Activated T-cell treated with anti-CD3 and anti-CD28 coated beads, Interleukin-2, amount 50 U/mL, for 4 hours (primary cell): Measurements from ENCODE around the gene TSPAN14. TPM values are rescaled to one million over a fixed set of nuclear protein-coding genes. Genes with fewer than 3 reads are reported as not detected.
"Not testable (repeated sequence)": the region's sequence is repeated elsewhere in the genome, so short reads cannot be mapped to it uniquely, and the experiment has no call there.

Experiments
- ATAC-seq, 2 donors: fragments of 200-7000 bp; cut with Tn5 transposase; one replicate each; pipeline ENCODE4 v1.10.0; 2021
- DNase-seq: peaks from one replicate; pipeline ENCODE4 v3.0.0-alpha.2; 2020
- H3K27me3 Mint-ChIP-seq: one replicate; pipeline ENCODE4 v1.8.0; 2021; ENCODE audit warnings: low read depth, mixed read lengths
- H3K36me3 Mint-ChIP-seq: one replicate; pipeline ENCODE4 v1.8.0; 2022; ENCODE audit warnings: mixed read lengths; ENCODE audit not compliant: insufficient read depth
- H3K4me1 Mint-ChIP-seq: one replicate; pipeline ENCODE4 v1.8.0; 2021; ENCODE audit warnings: low read depth, mixed read lengths
- H3K4me3 Mint-ChIP-seq: one replicate; pipeline ENCODE4 v1.8.0; 2021; ENCODE audit warnings: mild to moderate bottlenecking, moderate library complexity, mixed read lengths
- H3K9me3 Mint-ChIP-seq: one replicate; pipeline ENCODE4 v1.8.0; 2021; ENCODE audit warnings: mixed read lengths
- total RNA-seq, 3 donors: library from RNA; stranded (reverse); gene quantifications; one replicate each; pipeline ENCODE4 v1.2.1, GENCODE V29; 2021

TSPAN14 gene
- total RNA-seq, 3 donors from 2014 or later, result 31.8 to 36.2 (median 35.0) TPM

DNA sequence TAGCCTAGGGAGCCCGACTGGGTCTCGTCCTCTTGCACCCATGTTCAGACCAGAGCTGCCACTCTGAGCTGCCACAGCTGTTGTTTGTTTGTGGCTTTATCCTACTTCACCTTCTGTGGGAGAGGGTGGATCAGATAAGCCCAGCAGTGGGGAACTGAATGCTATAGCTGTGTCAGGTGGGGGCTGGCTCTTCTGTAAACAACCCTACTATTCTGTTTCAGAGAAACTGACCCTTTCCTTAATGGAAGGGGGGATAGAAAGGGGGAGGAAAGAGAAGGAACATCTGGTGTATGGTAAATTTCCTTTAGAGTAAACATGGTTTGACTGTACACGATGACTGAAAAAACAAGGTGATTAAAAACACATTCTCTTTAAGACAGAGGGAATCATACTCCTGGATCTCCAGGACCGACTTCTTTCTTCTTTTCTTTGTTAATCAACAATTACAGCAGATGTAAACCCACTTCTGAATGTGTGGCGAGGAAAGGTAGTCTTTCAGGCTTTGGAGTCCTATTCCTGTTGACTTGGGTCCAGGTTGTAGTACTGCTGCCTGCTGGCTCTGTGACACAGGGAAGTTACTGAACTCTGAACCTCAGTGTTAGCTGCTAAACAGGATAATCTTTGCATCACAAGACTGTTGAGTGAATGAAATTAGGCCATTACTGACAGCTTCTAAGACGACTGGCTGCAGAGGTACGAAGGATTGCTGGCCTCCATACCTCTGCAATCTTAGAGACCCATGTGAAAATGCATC is 39.8 kb upstream of the TSPAN14 start:
- DNase-seq (no peak), ATAC-seq (no peak)
- Mint-ChIP-seq H3K4me3 (no peak overlapping the region), H3K36me3 (no peaks in the 10 kb centered on the region), H3K4me1 (peaks cover 4% of the 10 kb centered on the region), H3K9me3 (no peaks in the 10 kb centered on the region), H3K27me3 (no peaks in the 10 kb centered on the region)

DNA sequence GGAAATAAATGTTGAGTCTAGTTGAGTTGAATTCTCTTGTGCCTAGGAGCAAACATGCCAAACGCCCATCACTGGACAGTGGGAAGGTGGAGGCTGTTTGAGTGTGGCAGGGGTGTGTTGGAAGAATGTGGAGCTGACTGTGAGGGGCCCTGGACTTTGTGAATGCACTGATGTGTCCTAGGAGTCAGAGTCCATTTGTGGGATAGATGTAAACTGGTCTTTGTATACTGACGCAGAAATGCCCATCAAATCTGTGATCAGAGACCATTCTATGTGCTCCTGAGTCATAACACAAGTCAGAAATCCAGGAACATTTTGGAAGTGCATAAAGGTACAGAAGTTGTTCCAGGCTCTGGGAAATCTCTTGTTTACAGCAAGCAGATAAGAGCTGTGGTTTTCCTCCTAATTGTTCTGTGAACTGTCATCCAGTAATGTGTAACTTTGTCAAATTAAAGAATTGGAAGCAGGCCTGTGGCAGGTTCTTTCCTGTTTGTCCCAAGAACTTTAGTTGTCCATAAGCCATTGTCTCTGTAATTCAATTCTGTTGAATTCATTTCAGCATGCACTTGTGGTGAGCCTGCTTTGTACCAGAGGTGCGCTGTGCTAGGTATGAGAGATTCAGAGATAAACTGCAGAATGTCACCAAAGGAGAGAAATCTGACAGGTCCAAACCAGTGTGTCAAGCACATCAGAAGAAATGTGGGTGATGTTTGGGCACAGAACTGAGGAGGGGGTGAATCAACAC is 38.2 kb upstream of the TSPAN14 start:
- peaks cover 4% of the 10 kb centered on the region for H3K4me1 Mint-ChIP-seq
- H3K9me3 Mint-ChIP-seq, result no peaks in the 10 kb centered on the region
- no peak overlapping the region for H3K4me3 Mint-ChIP-seq
- no peaks in the 10 kb centered on the region for H3K27me3 Mint-ChIP-seq
- DNase-seq (no peak), ATAC-seq (no peak)
- H3K36me3 Mint-ChIP-seq, result no peaks in the 10 kb centered on the region

DNA sequence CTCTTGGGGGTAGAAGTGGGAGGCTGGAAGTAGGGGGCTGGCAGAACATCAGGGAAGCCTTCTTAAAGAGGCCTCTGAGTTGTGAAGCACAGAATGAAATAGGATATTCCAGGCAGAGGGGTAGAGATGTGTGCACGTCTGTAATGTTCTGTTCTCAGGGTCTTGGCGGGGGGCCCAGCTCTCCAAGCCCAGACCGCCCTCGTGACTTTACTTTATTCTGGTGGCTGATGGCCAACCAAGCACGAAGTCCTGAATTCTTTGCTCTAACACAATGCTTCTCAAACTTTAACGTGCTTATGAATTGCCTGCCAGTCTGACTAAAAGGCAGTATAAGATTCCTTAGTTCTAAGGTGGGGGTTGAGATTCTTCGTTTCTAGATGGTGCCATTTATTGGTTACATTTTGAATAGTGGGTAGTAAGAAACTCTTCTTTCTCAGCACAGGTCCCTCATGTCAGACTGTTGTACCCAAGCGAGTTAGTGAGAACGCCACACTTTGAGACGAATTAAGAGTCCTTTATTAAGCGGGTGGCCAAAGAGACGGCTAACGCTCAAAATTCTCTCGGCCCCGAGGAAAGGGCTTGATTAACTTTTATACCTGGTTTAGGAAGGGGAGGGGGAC is 37.5 kb upstream of the TSPAN14 start:
- Mint-ChIP-seq H3K27me3 (no peaks in the 10 kb centered on the region), H3K36me3 (no peaks in the 10 kb centered on the region), H3K4me3 (no peak overlapping the region), H3K4me1 (peaks cover 4% of the 10 kb centered on the region), H3K9me3 (no peaks in the 10 kb centered on the region)
- no peak for DNase-seq
- no peak for ATAC-seq

DNA sequence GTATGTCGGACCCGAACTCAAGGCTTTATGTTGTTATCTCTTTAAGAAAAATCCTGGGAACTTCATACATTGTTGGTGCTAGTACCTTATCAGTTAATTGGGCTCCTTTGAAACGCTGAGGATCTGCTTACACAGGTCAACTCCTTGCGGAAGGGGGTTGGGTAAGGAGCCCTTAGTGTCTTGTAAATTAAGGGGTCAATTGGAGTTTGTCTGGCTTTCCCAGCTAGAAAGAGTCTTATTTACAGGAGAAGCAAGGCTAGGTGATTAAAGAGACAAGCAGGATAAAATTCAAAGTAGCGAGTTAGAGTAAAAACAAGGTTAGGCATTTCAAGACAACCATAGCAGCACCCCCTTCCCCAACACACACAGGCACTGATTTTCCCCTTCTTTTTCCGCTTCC is 36.9 kb upstream of the TSPAN14 start:
- not testable (repeated sequence) for DNase-seq, H3K9me3 Mint-ChIP-seq, ATAC-seq, H3K4me3 Mint-ChIP-seq, H3K4me1 Mint-ChIP-seq, H3K27me3 Mint-ChIP-seq, H3K36me3 Mint-ChIP-seq

DNA sequence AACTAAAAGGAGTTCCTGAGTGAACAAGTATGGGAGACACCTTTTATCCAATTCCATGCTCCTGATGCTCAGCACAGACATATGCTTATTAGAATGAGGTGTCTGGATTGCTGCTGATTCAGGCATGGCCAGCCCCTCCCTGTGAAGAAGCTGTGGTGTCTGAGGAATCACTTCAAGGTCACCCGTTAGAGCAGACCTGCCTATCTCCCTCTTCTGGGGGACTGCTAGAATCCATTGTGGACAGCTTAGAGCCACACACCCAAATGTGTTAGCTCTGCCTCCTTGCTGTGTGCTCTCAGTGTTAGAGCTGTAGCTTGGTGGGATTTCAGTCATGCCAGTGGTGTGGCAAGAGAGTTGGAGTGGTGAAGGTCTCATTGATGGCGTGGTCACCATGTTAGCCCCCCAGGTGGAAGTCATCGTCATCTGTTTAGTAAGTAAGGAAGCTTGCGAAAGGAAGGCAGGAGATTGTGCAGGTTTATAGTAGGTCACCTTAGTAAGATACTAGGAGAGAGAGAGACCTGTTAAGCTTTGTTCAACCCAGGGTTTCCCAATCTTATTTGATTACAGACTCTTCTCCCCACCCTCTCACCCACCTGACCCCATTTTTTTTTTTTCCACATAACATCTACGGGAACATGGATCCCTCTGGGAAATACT is 32.9 kb upstream of the TSPAN14 start:
- no peak for DNase-seq
- H3K27me3 Mint-ChIP-seq, result no peaks in the 10 kb centered on the region
- no peak for ATAC-seq
- peaks cover 5% of the 10 kb centered on the region for H3K36me3 Mint-ChIP-seq
- H3K4me1 Mint-ChIP-seq, result no peaks in the 10 kb centered on the region
- H3K4me3 Mint-ChIP-seq, result no peak overlapping the region
- no peaks in the 10 kb centered on the region for H3K9me3 Mint-ChIP-seq

DNA sequence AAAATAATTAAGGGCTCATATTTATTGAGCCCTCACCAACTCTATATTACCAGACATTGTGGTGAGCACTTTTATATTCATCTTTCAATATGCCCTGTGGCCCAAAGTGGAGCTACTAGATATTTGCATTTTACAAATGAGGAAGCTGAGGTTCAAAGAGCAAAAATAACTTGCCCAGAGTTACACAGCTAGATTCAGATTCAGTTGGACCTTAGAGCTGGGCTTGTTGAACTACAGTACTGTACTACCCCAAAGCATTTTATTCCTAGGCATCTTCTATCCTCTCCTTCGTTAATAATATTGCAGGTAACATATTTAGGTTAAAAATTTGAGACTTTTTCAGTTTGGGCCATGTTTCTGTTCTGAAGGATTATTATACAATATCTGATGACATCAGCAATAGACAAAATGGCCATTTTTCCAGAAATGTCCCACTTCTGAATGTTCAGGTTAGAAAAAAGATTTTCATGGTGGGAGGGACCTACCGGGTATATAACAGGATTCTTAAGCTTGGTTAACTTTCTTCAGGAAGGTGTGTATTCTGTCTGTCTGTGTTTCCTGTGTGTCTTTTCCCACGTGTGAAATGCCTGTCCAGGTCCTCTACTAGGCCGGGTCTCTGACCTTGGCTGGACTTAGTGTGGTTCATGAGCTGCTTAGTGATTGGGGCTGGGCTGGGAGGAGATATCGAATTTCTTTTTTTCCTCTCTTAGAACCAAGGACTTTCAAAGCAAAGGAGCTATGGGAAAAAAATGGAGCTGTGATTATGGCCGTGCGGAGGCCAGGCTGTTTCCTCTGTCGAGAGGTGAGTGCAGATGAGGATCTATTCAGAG is 32.2 kb upstream of the TSPAN14 start:
- DNase-seq (no peak), ATAC-seq (no peak)
- H3K9me3 Mint-ChIP-seq, result no peaks in the 10 kb centered on the region
- no peak overlapping the region for H3K4me3 Mint-ChIP-seq
- peaks cover 6% of the 10 kb centered on the region for H3K36me3 Mint-ChIP-seq
- H3K4me1 Mint-ChIP-seq, result no peaks in the 10 kb centered on the region
- no peaks in the 10 kb centered on the region for H3K27me3 Mint-ChIP-seq

DNA sequence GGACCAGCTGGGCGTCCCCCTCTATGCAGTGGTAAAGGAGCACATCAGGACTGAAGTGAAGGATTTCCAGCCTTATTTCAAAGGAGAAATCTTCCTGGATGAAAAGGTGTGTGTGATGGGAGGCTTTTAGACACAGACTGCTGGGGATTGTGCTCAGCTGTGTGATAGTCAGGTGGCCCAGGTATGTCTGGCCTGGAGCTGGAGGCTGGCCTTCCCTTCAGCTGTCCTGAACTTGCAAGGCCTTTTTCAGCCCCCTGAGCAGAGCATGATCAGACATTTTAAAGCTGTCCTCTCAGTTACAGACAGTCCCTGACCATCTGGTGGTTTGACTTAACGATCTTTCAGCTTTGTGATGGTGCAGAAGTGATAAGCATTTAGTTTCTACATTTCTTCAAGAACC is 28.2 kb upstream of the TSPAN14 start:
- DNase-seq (no peak), ATAC-seq (no peak)
- no peak overlapping the region for H3K4me3 Mint-ChIP-seq
- H3K36me3 Mint-ChIP-seq, result peaks cover 9% of the 10 kb centered on the region
- H3K9me3 Mint-ChIP-seq, result no peaks in the 10 kb centered on the region
- no peaks in the 10 kb centered on the region for H3K4me1 Mint-ChIP-seq
- H3K27me3 Mint-ChIP-seq, result no peaks in the 10 kb centered on the region

DNA sequence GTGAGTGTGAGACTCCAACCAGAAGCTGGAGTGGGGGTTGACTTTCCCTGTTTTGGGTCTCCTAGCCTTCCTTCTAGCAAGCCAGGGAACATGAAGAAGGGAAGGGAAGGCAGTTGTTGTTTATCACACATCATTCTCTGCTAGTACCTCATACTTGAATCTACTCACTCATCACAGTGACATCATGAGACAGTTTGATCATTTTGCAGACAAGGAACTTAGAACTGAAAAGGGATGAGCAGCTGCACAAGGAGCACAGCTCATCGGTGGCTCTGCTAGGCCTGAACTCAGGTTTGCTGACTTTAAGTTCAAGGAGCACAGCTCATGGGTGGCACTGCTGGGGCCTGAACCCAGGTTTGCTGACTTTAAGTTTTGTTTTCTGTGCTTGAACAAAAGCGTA is 26.6 kb upstream of the TSPAN14 start:
- peaks cover 9% of the 10 kb centered on the region for H3K36me3 Mint-ChIP-seq
- H3K4me1 Mint-ChIP-seq, result no peaks in the 10 kb centered on the region
- no peak for DNase-seq
- no peaks in the 10 kb centered on the region for H3K27me3 Mint-ChIP-seq
- H3K9me3 Mint-ChIP-seq, result no peaks in the 10 kb centered on the region
- H3K4me3 Mint-ChIP-seq, result no peak overlapping the region
- no peak for ATAC-seq

DNA sequence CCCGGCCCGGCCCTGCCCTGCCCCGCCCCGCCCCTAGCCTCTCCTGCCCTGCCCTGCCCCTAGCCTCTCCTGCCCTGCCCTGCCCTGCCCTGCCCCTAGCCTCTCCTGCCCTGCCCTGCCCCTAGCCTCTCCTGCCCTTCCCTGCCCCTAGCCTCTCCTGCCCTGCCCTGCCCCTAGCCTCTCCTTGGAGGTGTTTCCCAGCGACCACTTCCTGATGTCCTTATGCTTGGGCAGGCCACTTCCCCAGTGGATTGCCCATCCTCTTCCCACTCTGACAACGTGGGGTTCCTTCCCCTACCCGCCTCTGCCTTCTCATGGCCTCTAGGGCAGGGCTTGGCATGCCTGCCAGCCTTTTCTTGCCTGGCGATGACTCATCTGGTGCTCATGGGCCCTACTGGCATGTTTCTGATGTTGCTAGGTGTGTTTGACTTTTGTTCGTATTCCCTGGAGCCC is 24.6 kb upstream of the TSPAN14 start:
- no peaks in the 10 kb centered on the region for H3K9me3 Mint-ChIP-seq
- ATAC-seq (no peak), DNase-seq (no peak)
- no peaks in the 10 kb centered on the region for H3K4me1 Mint-ChIP-seq
- H3K4me3 Mint-ChIP-seq, result no peak overlapping the region
- H3K27me3 Mint-ChIP-seq, result no peaks in the 10 kb centered on the region
- peaks cover 9% of the 10 kb centered on the region for H3K36me3 Mint-ChIP-seq

DNA sequence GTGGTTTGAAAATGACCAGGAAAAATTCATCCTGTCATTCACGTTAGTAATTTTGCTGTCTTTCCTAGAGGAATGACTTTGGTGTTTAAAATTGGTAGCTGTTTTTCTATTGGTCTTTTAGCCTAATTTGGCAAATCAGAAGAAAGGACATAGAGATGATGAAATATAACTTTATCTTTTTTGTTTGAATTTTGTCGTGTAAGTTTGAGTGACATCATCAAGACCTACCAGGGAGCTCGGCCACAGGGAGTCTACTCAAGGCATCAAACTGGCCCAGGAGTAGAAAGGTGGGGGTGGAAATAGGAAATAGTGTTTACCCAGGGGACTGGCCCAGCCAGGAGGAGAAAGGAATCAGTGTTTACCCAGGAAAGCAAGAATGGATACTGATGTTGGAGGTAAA is 21.0 kb upstream of the TSPAN14 start:
- Mint-ChIP-seq H3K27me3 (peaks cover 8% of the 10 kb centered on the region), H3K9me3 (no peaks in the 10 kb centered on the region), H3K4me3 (no peak overlapping the region), H3K4me1 (no peaks in the 10 kb centered on the region), H3K36me3 (peaks cover 3% of the 10 kb centered on the region)
- ATAC-seq (no peak), DNase-seq (no peak)

DNA sequence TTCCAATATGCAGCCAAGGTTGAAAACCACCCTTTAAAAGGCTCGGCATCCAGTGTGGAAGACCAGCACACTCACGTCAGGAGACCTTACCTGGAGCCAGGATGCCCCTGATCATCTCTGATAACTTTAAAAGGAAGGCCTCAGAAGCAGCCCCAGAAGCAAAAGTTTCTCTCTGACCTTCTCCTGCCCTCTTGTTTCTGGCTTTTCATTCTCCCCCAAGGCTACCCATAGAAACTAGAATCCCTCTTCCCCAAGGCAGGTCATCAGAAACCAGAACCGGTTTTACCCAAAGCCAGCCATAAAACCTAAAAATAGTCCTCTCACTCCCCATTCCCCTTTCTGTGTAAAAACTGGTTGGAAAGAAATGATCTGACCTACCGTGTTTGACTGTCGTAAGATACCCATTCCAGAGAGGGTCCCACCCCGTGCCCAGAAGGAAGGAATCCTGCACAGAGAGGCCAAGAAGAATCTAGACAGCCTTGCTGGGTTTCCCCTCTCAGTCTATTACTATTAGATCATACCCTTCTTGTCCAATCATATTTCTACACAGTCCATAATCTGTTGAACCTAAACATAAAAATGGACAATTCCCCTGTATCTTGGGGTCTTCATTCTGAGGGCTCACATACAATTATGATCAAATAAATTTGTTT is 17.5 kb upstream of the TSPAN14 start:
- no peak for ATAC-seq
- no peak for DNase-seq
- H3K36me3 Mint-ChIP-seq, result no peaks in the 10 kb centered on the region
- H3K27me3 Mint-ChIP-seq, result peaks cover 8% of the 10 kb centered on the region
- H3K4me3 Mint-ChIP-seq, result no peak overlapping the region
- H3K4me1 Mint-ChIP-seq, result no peaks in the 10 kb centered on the region
- no peaks in the 10 kb centered on the region for H3K9me3 Mint-ChIP-seq

DNA sequence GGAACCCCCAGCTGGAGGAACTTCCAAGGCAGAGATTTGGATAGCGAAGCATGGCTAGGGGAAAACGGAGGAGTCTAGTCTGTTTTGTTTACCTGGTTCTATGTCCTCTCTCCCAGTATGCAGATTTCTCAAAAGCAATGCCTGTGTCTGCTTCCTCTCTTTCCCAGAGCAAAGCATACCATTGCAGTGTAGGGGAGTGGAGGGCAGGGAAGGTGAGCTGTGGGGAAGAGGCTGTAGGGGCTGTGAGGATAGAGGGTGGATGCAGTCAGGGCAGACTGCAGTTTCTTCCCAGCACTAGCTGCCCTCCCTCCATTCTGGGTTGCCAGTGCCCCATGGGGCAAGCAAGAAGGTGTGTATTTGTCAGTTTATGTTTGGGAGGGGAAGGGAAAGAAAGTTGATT is 16.9 kb upstream of the TSPAN14 start:
- DNase-seq, result no peak
- Mint-ChIP-seq H3K27me3 (peaks cover 8% of the 10 kb centered on the region), H3K9me3 (no peaks in the 10 kb centered on the region), H3K4me3 (no peak overlapping the region), H3K4me1 (no peaks in the 10 kb centered on the region), H3K36me3 (no peaks in the 10 kb centered on the region)
- no peak for ATAC-seq

DNA sequence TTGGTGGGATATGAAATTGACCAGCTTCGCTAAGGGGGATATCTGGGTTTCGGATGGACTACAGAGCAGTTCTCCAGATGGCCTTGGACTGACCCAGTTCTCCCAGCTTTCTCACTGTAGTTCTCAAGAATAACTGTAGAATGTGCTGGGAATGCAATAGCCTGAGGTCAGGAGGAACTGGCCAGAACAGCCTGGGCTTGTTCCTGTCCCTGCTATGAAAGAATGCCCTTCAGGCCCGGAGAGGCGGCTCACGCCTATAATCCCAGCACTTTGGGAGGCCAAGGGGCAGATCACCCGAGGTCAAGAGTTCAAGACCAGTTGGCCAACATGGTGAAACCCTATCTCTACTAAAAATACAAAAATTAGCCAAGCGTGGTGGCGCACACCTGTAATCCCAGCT is 12.3 kb upstream of the TSPAN14 start:
- DNase-seq, result no peak
- Mint-ChIP-seq H3K36me3 (no peaks in the 10 kb centered on the region), H3K4me1 (peaks cover 29% of the 10 kb centered on the region), H3K4me3 (no peak overlapping the region), H3K27me3 (peaks cover 8% of the 10 kb centered on the region), H3K9me3 (no peaks in the 10 kb centered on the region)
- no peak for ATAC-seq
